ENCODE results near the gene NMNAT2. TPM values are rescaled to one million over a fixed set of nuclear protein-coding genes. Genes with fewer than 3 reads are reported as not detected.

The NMNAT2 gene
- total and polyA plus RNA-seq, 8 donors, result 0.42 to 4.9 (median 1.8) TPM

- intact Hi-C loops (cut with DNase I), result no loop called here
- Histone ChIP-seq H3K4me1 (no peaks in the 10 kb centered on the region), H3K27me3 (no peaks in the 10 kb centered on the region), H3K36me3 (no peaks in the 10 kb centered on the region), H3K4me3 (no peak overlapping the region), H3K27ac (no peak overlapping the region), H3K9me3 (no peaks in the 10 kb centered on the region)
- ATAC-seq (no peak), DNase-seq (no peak), FAIRE-seq (no peak)
- 41 to 46% methylated on average over 2 of the region's 2 CpGs for WGBS, 2 donors
- TF ChIP-seq CTCF (IDR thresholded peaks at IDR 0.05), result no peak
Observed at GRCh38 chr1:183460596-183460995, 42.4 kb upstream of the NMNAT2 start.

- Histone ChIP-seq H3K4me3 (no peak overlapping the region), H3K9me3 (no peaks in the 10 kb centered on the region), H3K27me3 (no peaks in the 10 kb centered on the region), H3K27ac (no peak overlapping the region), H3K4me1 (no peaks in the 10 kb centered on the region), H3K36me3 (no peaks in the 10 kb centered on the region)
- intact Hi-C loops (cut with DNase I), result no loop called here
- no peak for FAIRE-seq
- DNase-seq, result no peak
- no peak for ATAC-seq
- WGBS, 2 donors, result 75 to 78% methylated on average over 3 of the region's 3 CpGs
- TF ChIP-seq CTCF (IDR thresholded peaks at IDR 0.05), result no peak
Observed at GRCh38 chr1:183457449-183457848, 39.3 kb upstream of the NMNAT2 start.

- Histone ChIP-seq H3K27ac (no peak overlapping the region), H3K36me3 (no peaks in the 10 kb centered on the region), H3K4me1 (no peaks in the 10 kb centered on the region), H3K4me3 (no peak overlapping the region), H3K27me3 (no peaks in the 10 kb centered on the region), H3K9me3 (no peaks in the 10 kb centered on the region)
- 79 to 81% methylated on average over 1 of the region's 1 CpG for WGBS, 2 donors
- intact Hi-C loops (cut with DNase I), result no loop called here
- FAIRE-seq, result no peak
- no peak for DNase-seq
- TF ChIP-seq CTCF (IDR thresholded peaks at IDR 0.05), result no peak
- no peak for ATAC-seq
Observed at GRCh38 chr1:183456826-183457225, 38.6 kb upstream of the NMNAT2 start.

GRCh38 chr1:183454377-183454776, 36.2 kb upstream of the NMNAT2 start:
- Histone ChIP-seq H3K9me3 (no peaks in the 10 kb centered on the region), H3K4me1 (no peaks in the 10 kb centered on the region), H3K27me3 (no peaks in the 10 kb centered on the region), H3K36me3 (no peaks in the 10 kb centered on the region), H3K4me3 (no peak overlapping the region), H3K27ac (no peak overlapping the region)
- ATAC-seq (no peak), DNase-seq (no peak), FAIRE-seq (no peak)
- intact Hi-C loops (cut with DNase I), result no loop called here
- no peak for TF ChIP-seq CTCF (IDR thresholded peaks at IDR 0.05)
- 65 to 73% methylated on average over 2 of the region's 2 CpGs for WGBS, 2 donors

GRCh38 chr1:183450093-183450492, 31.9 kb upstream of the NMNAT2 start:
- H3K36me3 ChIP-seq, result no peaks in the 10 kb centered on the region
- intact Hi-C loops (cut with DNase I), result no loop called here
- DNase-seq (no peak), FAIRE-seq (no peak), ATAC-seq (no peak)
- no peaks in the 10 kb centered on the region for H3K27me3 ChIP-seq
- H3K27ac ChIP-seq, result no peak overlapping the region
- TF ChIP-seq CTCF (IDR thresholded peaks at IDR 0.05), result no peak
- H3K9me3 ChIP-seq, result no peaks in the 10 kb centered on the region
- WGBS, 2 donors, result 19% methylated on average over 2 of the region's 2 CpGs
- no peaks in the 10 kb centered on the region for H3K4me1 ChIP-seq
- H3K4me3 ChIP-seq, result no peak overlapping the region

Data from pancreas (tissue), 10 donors.